ENCODE measurements around the gene TSEN34.
"Not testable (repeated sequence)": the region's sequence is repeated elsewhere in the genome, so short reads cannot be mapped to it uniquely, and the experiment has no call there.

Gene TSEN34

DNA sequence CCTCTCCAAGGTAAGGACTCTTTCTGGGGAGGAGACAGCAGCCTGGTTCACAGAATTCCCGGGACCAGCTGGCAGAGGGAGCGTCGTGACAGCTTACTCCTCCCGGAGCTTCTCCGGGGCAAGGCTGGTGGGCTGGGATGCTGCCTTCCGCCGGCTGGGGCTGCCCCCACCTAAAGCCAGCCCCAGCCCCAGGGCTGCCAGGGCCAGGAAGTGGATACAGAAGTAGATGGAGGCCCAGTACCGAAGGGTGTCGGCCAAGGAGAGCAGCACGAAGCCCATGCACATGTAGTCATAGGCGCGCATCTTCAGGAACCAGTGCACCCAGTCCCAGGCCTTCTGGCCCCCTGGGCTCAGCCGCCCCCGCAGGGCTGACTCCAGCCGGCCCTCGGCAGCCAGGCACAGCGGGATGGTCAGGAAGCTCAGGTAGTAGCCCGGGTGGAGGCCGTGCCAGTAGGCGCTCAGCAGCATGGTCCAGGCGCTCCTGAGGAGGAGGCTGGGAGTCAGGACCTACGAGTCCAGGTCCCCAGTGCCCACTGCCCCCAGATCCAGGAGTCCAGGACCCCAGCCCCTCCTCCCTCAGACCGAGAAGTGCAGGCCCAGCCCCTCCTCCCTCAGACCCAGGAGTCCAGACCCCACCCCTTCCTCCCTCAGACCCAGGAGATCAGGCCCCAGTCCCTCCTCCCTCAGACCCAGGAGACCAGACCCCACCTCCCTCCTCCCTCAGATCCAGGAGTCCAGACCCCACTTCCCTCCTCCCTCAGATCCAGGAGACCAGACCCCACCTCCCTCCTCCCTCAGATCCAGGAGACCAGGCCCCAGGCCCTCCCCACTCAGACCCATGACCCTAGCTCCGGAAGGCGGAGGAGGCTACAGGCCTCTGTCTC, 16.9 kb upstream of the TSEN34 start:
- ChIA-PET POLR2A (interaction anchor here (1.4 kb wide), 2 partner anchors 12 to 15 kb away, joined by 3 to 4 read pairs; partner anchors contain the start of gene MBOAT7), CTCF (interaction anchor here (1.1 to 1.8 kb wide), 5 partner anchors 10 to 58 kb away, joined by 3 to 7 read pairs (median 4); partner anchors contain the start of gene MBOAT7)
- TF ChIP-seq, protein P1, sequence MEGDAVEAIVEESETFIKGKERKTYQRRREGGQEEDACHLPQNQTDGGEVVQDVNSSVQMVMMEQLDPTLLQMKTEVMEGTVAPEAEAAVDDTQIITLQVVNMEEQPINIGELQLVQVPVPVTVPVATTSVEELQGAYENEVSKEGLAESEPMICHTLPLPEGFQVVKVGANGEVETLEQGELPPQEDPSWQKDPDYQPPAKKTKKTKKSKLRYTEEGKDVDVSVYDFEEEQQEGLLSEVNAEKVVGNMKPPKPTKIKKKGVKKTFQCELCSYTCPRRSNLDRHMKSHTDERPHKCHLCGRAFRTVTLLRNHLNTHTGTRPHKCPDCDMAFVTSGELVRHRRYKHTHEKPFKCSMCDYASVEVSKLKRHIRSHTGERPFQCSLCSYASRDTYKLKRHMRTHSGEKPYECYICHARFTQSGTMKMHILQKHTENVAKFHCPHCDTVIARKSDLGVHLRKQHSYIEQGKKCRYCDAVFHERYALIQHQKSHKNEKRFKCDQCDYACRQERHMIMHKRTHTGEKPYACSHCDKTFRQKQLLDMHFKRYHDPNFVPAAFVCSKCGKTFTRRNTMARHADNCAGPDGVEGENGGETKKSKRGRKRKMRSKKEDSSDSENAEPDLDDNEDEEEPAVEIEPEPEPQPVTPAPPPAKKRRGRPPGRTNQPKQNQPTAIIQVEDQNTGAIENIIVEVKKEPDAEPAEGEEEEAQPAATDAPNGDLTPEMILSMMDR (IDR thresholded peaks at IDR 0.05; ENCODE audit: control extremely low read depth, extremely low read depth, low read depth, missing control alignments) = no peak
- no peak for DNase-seq (ENCODE audit: extremely low spot score)

DNA sequence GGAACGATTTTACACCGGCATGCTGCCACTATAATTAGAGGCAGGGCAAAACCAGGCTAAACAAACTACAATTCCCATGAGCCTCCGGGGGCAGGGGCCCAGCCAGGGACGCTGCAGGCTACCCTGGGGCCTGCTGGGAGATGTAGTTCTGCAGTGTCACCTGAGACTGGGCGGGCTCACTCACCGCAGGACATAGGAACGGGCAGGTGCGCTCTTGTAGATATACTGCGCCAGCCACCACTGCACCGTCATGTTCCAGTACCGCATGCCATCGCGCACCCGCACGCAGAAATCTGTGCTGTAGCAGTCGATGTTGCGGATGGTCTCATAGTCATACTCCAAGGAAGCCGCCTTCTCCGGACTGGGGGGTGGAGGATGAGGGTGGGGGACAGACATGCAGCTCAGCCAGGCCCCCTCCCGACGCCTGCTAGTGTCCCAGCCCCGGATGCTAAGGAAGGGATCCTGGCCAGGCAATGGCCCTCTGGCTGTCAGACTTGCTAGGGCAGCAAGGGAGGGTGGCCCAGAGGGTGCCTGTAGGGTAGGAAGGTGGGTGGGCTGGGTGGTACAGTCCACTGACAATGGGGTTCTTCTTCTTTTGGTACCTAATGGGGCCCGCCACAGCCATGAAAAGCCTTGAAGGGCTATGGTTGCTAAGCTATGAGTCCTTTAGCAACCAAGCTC, 12.4 kb upstream of the TSEN34 start:
- CTCF ChIA-PET = interaction anchor here (1.3 to 1.7 kb wide), 3 partner anchors 9 to 54 kb away, joined by 3 to 5 read pairs (median 3); partner anchors contain the start of gene MBOAT7
- no peak for DNase-seq (ENCODE audit: extremely low spot score)
- POLR2A ChIA-PET = no interaction called here
- TF ChIP-seq, protein P1 (IDR thresholded peaks at IDR 0.05; ENCODE audit: control extremely low read depth, extremely low read depth, low read depth, missing control alignments) = no peak

DNA sequence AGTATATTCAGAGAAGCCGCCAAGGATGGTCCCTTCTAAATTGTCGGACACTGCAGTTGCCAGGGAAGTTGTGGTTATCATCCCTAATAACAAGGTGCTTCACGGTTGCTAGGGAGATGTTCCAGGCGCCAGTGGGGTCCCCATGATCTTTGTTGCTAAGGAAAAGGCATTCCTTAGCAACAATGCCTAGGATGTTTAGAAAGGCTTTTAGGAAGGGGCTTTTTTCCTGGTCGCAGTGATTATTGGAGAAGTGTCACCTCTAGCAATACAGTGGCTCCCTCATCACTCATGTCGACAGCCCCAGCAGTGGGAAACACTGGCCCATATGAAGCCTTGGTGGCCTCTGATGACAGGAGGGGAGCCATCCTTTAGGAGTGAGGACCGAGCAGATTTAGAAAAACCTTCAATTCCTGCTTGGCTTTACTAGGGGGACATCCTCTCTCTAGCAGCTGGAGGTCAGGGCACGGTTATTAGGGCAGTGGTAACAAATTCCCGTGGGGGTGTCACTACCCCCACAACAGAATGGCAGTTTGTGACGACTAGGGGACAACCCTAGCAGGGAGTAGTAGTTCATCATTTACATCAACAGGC, 11.8 kb upstream of the TSEN34 start:
- ChIA-PET POLR2A (no interaction called here), CTCF (interaction anchor here (1.2 to 1.7 kb wide), 4 partner anchors 9 to 53 kb away, joined by 3 to 5 read pairs (median 4); partner anchors contain the start of gene MBOAT7)
- no peak for DNase-seq (ENCODE audit: extremely low spot score)
- TF ChIP-seq, protein P1 (IDR thresholded peaks at IDR 0.05; ENCODE audit: control extremely low read depth, extremely low read depth, low read depth, missing control alignments) = no peak

DNA sequence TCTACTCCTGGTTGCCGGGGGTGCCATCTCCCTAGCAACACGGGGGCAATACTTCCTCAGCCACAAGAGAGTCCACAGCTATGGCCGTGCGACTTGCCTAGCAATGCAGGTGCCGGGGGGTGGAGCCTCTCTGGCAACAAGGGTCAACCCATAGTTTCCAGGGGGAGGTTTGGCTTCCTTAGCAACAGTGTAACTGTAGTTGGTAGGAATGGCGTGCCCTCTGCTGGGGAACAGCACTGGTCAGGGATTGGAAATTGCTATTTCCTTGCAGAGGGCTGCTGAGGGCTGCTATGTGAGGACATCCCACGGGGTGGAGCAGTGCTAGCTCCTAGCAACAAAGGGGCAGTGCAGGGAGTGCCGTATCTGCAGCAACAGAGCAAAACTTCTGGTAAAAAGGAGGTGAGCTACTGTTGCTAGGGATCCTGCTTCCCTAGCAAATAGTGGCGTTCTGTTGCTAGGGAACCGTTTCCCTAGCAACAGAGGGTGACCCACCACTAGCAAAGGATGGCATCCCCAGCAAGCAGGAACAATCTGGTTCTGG, 11.1 kb upstream of the TSEN34 start:
- DNase-seq (ENCODE audit: extremely low spot score) = no peak
- ChIA-PET POLR2A (no interaction called here), CTCF (interaction anchor here (0.7 to 1.2 kb wide), 2 partner anchors 9 to 12 kb away, joined by 3 to 5 read pairs; partner anchors contain the start of gene MBOAT7)
- TF ChIP-seq, protein P1 (IDR thresholded peaks at IDR 0.05; ENCODE audit: control extremely low read depth, extremely low read depth, low read depth, missing control alignments) = no peak

DNA sequence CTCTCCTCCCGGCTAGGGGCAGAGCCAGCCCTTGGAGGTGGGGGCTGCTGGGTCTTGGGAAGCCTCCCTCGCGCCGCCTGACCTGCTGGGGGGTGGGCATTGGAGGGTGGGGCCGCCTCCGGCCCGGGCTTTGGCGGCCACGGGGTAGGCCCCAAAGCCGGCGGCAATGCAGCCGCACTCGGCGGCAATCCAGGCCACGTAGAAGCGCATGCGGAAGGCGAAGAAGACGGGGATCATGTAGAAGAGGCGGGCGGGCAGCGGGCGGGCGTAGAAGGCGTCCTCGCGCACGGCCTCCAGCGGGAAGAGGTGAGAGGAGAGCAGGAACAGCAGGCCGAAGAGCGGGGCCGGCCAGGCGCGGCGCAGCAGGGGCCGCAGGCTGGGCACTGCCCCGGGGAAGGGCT, 10.4 kb upstream of the TSEN34 start:
- CTCF ChIA-PET = interaction anchor here (1.2 kb wide), 1 partner anchor 12 kb away, joined by 5 read pairs; no protein-coding TSS in a partner anchor
- DNase-seq (ENCODE audit: extremely low spot score) = no peak
- TF ChIP-seq, protein P1 (IDR thresholded peaks at IDR 0.05; ENCODE audit: control extremely low read depth, extremely low read depth, low read depth, missing control alignments) = no peak
- POLR2A ChIA-PET = no interaction called here

DNA sequence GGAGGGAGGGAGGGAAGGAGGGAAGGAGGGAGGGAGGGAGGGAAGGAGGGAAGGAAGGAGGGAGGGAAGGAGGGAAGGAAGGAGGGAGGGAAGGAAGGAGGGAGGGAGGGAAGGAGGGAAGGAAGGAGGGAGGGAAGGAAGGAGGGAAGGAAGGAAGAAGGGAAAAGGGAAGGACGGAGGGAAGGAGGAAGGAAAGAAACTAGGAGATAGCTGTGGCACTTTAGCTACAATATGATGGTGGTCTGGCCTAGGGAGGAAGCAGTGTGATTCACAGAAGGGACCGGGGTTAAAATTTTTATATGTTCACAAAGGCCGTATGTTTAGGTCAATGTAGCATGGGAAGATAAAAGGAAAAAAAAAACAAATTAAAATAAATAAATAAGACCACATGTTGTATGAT, 9.2 kb upstream of the TSEN34 start:
- ChIA-PET CTCF (interaction anchor here (3.1 kb wide), 1 partner anchor 14 kb away, joined by 13 read pairs; no protein-coding TSS in a partner anchor), POLR2A (interaction anchor here (0.5 kb wide), 1 partner anchor 9 kb away, joined by 5 read pairs; the partner anchor contains the start of gene TMC4)
- DNase-seq (ENCODE audit: extremely low spot score) = not testable (repeated sequence)
